Sigmoid colon (tissue), 7 donors: ENCODE measurements around the gene TEX19. TPM values are rescaled to one million over a fixed set of nuclear protein-coding genes. Genes with fewer than 3 reads are reported as not detected.
A peak's percentile ranks its signal among the peaks of the same experiment; 100 is the strongest.

Experiments
- DNase-seq: peaks from one replicate; pipeline ENCODE4 v3.0.0-alpha.2; 2019
- H3K27ac ChIP-seq, 4 donors: fragments of 200-600 bp; sonication (generic); one replicate each; pipeline ENCODE4 v1.5.1; 2016 to 2019; ENCODE audit warnings: mild to moderate bottlenecking in 1 of 4
- H3K27me3 ChIP-seq, 3 donors: fragments of 200-600 bp; sonication (generic); one replicate each; pipeline ENCODE4 v1.5.1; 2019; ENCODE audit warnings: mild to moderate bottlenecking in 1 of 3
- H3K36me3 ChIP-seq, 4 donors: fragments of 200-600 bp; sonication (generic); one replicate each; pipeline ENCODE4 v1.5.1; 2016 to 2019
- H3K4me1 ChIP-seq, 4 donors: fragments of 200-600 bp; sonication (generic); one replicate each; pipeline ENCODE4 v1.5.1; 2017 to 2019
- H3K4me3 ChIP-seq, 4 donors: fragments of 200-600 bp; sonication (generic); one replicate each; pipeline ENCODE4 v1.5.1; 2017 to 2019; ENCODE audit warnings: mild to moderate bottlenecking in 2 of 4, moderate library complexity in 1 of 4
- H3K9me3 ChIP-seq, 4 donors: fragments of 200-600 bp in 3 of 4; sonication (generic) in 3 of 4; one replicate each; pipeline versions ENCODE4 v1.5.1 to v1.6.1; 2013 to 2019
- EP300 ChIP-seq, 4 donors: sonication (generic); formaldehyde crosslinking; IDR thresholded peaks; one replicate each; pipeline ENCODE4 v1.6.1; 2017; ENCODE audit warnings: antibody characterized with exemption in 4 of 4
- POLR2A ChIP-seq, 2 donors: fragments of 450-650 bp; IDR thresholded peaks; one replicate each; pipeline ENCODE4 v1.6.1; 2016; ENCODE audit warnings: antibody characterized with exemption in 2 of 2, mild to moderate bottlenecking in 2 of 2, moderate library complexity in 2 of 2
- POLR2AphosphoS5 ChIP-seq, 4 donors: sonication (generic); formaldehyde crosslinking; IDR thresholded peaks; one replicate each; pipeline ENCODE4 v1.6.1; 2017; ENCODE audit warnings: antibody characterized with exemption in 4 of 4
- WGBS, 2 donors: extraction: QIAGEN DNeasy Blood & Tissue Kit; methylation state at CpG; one replicate each; pipeline ENCODE4 v1.1.7; 2013; 5-methylcytosine and 5-hydroxymethylcytosine counted together
- intact Hi-C: fragments of 100-400 bp; cut with DNase I; formaldehyde crosslinking; loops from one replicate; pipeline ENCODE4 v1.15.1; 2023
- polyA plus RNA-seq, 3 donors: library from polyadenylated mRNA; stranded (reverse); fragments of 200-250 nt; gene quantifications; one replicate each; pipeline ENCODE4 v1.2.3, GENCODE V29; 2013
- total RNA-seq, 4 donors: library from RNA; depleted of rRNA; stranded (reverse); fragments of >200 nt; gene quantifications; one replicate each; pipeline ENCODE4 v1.1.0, GENCODE V29; 2016
- TF ChIP-seq, protein P1 (sequence below), 4 experiments: fragments of 450-650 bp in 3 of 4; fragments of 200-600 bp in 1 of 4; IDR thresholded peaks; one replicate each; pipeline ENCODE4 v1.5.1; 2016 to 2019; ENCODE audit warnings: antibody characterized with exemption in 4 of 4, mild to moderate bottlenecking in 3 of 4, moderate library complexity in 2 of 4
- donor health status: healthy with polysubstance abuse.
- donor health status: Bipolar disorder and iron deficiency.
- donor health status: healthy.

TEX19 gene
- total and polyA plus RNA-seq, 7 donors = 0.04 TPM; not detected in 6

DNA sequence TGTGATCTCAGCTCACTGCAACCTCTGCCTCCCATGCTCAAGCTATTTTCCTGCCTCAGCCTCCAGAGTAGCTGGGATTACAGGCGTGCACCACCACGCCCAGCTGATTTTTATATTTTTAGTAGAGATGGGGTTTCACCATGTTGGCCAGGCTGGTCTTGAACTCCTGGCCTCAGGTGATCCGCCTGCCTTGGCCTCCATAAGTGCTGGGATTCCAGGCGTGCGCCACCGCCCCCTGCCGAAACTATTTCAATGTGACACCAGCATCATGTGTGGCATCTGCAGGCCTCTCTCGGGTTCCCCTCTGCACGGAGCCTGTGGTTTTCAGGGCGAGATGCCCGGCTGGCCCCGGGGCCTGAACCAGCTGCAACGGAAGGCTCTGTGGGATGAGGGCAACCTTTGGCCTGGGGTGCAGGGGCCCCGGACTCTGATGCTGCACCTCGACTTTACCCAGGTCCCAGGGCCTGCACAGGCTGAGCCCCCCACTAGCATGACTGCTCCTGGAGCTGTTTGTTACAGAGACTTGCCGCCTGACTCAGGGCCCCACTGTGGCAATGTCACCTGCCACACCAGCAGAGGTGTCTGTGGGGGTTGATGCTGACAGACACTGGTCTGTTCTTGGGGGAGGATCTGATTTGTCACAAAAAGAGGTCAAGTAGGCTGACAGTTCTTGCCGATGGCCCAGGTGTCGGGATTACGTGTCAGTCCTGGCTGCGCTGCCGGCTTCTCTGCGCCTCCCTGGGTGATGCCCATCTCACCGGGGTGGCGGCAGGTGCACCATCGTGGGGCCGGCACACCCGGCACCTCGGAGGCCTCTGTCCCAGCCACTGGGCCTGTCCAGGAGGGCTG is 8.6 kb upstream of the TEX19 start:
- H3K27me3 ChIP-seq = peaks cover 0 to 10% (median 0%) of the 10 kb centered on the region in 3 donors
- intact Hi-C loops = loop anchor here (2.0 to 10.0 kb wide), 6 partner anchors 64 to 426 kb away; no protein-coding TSS in a partner anchor
- no peak overlapping the region for H3K27ac ChIP-seq

DNA sequence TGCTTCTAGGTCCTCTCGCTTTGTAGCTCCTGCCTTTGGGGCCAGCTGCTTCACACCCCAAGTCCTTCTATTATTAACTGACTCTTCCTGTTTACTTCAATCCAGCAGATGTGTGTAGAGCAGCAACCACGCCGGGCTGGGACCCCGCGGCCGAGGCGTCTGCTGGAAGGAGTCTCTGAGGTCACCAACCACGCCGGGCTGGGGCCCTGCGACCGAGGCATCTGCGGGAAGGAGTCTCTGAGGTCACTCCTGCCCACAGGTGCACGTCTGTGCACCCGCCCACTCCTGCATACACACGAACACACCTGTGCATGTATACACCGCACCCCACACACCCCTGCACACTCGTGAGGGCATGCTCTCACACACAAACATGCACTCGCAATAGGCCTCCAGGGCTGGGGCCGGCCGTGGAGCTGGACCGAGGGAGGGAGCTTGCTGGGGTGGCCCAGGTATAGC is 7.8 kb upstream of the TEX19 start:
- no peak overlapping the region for H3K27ac ChIP-seq
- 47 to 64% methylated on average over 21 of the region's 21 CpGs for WGBS, 2 donors
- no peak for TF ChIP-seq EP300 (IDR thresholded peaks at IDR 0.05)
- TF ChIP-seq, protein P1, sequence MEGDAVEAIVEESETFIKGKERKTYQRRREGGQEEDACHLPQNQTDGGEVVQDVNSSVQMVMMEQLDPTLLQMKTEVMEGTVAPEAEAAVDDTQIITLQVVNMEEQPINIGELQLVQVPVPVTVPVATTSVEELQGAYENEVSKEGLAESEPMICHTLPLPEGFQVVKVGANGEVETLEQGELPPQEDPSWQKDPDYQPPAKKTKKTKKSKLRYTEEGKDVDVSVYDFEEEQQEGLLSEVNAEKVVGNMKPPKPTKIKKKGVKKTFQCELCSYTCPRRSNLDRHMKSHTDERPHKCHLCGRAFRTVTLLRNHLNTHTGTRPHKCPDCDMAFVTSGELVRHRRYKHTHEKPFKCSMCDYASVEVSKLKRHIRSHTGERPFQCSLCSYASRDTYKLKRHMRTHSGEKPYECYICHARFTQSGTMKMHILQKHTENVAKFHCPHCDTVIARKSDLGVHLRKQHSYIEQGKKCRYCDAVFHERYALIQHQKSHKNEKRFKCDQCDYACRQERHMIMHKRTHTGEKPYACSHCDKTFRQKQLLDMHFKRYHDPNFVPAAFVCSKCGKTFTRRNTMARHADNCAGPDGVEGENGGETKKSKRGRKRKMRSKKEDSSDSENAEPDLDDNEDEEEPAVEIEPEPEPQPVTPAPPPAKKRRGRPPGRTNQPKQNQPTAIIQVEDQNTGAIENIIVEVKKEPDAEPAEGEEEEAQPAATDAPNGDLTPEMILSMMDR (IDR thresholded peaks at IDR 0.05) = no peak

More for the DNA sequence above, 8.6 kb upstream of the TEX19 start:
- WGBS, 2 donors = 80 to 81% methylated on average over 28 of the region's 28 CpGs
- no peak overlapping the region for H3K4me3 ChIP-seq
- peaks cover 0 to 11% (median under 1%) of the 10 kb centered on the region in 4 donors for H3K4me1 ChIP-seq
- DNase-seq = no peak
- TF ChIP-seq EP300 (IDR thresholded peaks at IDR 0.05) (no peak), POLR2A (IDR thresholded peaks at IDR 0.05) (no peak), POLR2AphosphoS5 (IDR thresholded peaks at IDR 0.05) (no peak)
- TF ChIP-seq, protein P1 (IDR thresholded peaks at IDR 0.05) = no peak
- no peaks in the 10 kb centered on the region for H3K9me3 ChIP-seq
- no peaks in the 10 kb centered on the region for H3K36me3 ChIP-seq

DNA sequence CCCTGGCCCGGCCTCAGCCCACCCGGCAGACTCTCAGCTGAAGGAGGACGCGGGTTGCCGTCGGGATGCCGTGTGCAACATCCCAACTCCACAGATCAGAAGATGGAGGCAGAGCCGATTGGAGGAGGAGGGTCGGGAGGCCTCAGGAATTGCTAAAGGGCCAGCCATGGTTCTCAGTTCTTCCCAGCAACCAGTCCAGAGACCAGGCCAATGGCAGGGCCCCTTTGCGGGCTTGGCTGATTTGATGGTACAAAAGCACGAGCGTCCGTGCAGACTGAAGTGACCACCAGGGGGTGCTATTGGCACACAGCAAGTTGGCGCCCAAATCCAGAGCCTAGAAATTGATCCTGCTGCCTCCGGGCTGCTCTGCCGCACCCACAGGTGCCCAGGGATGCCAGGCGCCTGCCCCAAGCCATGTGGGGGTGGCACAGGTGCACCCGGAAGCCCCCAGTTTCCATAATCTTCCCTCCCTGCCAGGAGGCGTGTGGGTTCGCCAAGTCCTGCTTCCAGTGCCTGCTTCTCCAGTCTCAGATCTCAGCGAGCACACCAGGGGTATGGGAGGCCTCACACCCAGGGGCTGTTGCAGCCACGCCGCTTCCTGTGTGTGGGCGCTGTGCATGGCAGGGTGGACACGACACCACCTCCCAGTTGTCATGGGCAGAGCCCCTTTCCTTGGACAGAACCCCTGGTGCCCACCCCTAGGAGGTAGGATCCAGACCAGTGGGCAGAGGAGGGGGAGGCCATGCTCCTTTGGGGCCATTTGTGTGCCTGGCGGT is 7.1 kb upstream of the TEX19 start:
- Histone ChIP-seq H3K27me3 (peaks cover 0 to 19% (median 0%) of the 10 kb centered on the region in 3 donors), H3K36me3 (no peaks in the 10 kb centered on the region), H3K9me3 (no peaks in the 10 kb centered on the region), H3K4me1 (peaks cover 0 to 19% (median 10%) of the 10 kb centered on the region in 4 donors), H3K27ac (no peak overlapping the region), H3K4me3 (no peak overlapping the region)
- intact Hi-C loops = loop anchor here (2.0 to 10.0 kb wide), 6 partner anchors 63 to 425 kb away; no protein-coding TSS in a partner anchor
- TF ChIP-seq EP300 (IDR thresholded peaks at IDR 0.05) (no peak), POLR2AphosphoS5 (IDR thresholded peaks at IDR 0.05) (no peak), POLR2A (IDR thresholded peaks at IDR 0.05) (no peak)
- TF ChIP-seq, protein P1 (IDR thresholded peaks at IDR 0.05) = peak; percentile 78 to 94 (median 90)
- 36 to 41% methylated on average over 26 of the region's 26 CpGs for WGBS, 2 donors
- DNase-seq = peak; percentile 92

More for the DNA sequence above, 7.8 kb upstream of the TEX19 start:
- no peak for DNase-seq
- peaks cover 0 to 12% (median 0%) of the 10 kb centered on the region in 3 donors for H3K27me3 ChIP-seq
- H3K36me3 ChIP-seq = no peaks in the 10 kb centered on the region
- intact Hi-C loops = loop anchor here (2.0 to 10.0 kb wide), 6 partner anchors 64 to 426 kb away; no protein-coding TSS in a partner anchor
- no peaks in the 10 kb centered on the region for H3K9me3 ChIP-seq
- H3K4me1 ChIP-seq = peaks cover 0 to 17% (median 8%) of the 10 kb centered on the region in 4 donors
- H3K4me3 ChIP-seq = no peak overlapping the region

- Histone ChIP-seq H3K4me3 (no peak overlapping the region), H3K9me3 (no peaks in the 10 kb centered on the region), H3K27ac (no peak overlapping the region), H3K27me3 (peaks cover 0 to 24% (median 4%) of the 10 kb centered on the region in 3 donors), H3K36me3 (no peaks in the 10 kb centered on the region), H3K4me1 (peaks cover 0 to 19% (median 10%) of the 10 kb centered on the region in 4 donors)
- TF ChIP-seq, protein P1 (IDR thresholded peaks at IDR 0.05) = no peak
- intact Hi-C loops = loop anchor here (5.0 to 10.0 kb wide), 3 partner anchors 139 to 281 kb away; no protein-coding TSS in a partner anchor
- no peak for DNase-seq
- 68 to 83% methylated on average over 8 of the region's 8 CpGs for WGBS, 2 donors
Observed at GRCh38 chr17:82353484-82353883, 5.6 kb upstream of the TEX19 start.
